NCI-H460 (cell line): Measurements from ENCODE around the gene AFMID. TPM values are rescaled to one million over a fixed set of nuclear protein-coding genes. Genes with fewer than 3 reads are reported as not detected.
A peak's percentile ranks its signal among the peaks of the same experiment; 100 is the strongest.

Experiments used
- DNase-seq: peaks from one replicate; pipeline ENCODE4 v3.0.0-alpha.2; 2016; ENCODE audit warnings: low read depth; ENCODE audit errors: extremely low read depth
- total RNA-seq: library from RNA; depleted of rRNA; stranded (reverse); fragments of >200 nt; shearing (Covaris generic); gene quantifications from 2 replicates; pipeline ENCODE4 v1.2.3, GENCODE V29; 2014

The AFMID gene
- total RNA-seq, 1 experiment from 2014 or later = 75.6 TPM

DNA sequence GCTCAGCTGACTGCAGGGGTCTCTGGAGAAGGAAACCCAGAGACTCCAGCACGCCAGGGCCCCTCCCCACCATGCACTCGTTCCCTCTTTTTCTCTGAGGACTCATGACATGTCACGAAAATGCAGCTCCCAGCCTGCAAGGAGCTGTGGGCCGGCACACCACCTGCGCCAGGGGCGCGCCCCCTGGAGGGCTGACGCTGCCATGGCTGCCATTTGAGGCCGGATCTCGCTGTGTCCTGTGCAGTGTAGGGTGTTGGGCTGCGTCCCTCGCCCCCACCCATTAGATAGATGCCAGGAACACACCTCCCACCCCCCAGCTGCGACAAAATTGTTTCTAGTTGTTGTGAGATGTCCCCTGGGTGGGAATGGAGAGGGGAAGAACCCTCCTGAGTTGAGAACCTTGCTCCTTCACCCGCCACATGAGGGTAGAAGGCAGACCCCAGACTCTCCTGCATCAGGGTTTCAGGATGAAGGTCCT is 10.6 kb upstream of the AFMID start:
- DNase-seq = peak; percentile 56

DNA sequence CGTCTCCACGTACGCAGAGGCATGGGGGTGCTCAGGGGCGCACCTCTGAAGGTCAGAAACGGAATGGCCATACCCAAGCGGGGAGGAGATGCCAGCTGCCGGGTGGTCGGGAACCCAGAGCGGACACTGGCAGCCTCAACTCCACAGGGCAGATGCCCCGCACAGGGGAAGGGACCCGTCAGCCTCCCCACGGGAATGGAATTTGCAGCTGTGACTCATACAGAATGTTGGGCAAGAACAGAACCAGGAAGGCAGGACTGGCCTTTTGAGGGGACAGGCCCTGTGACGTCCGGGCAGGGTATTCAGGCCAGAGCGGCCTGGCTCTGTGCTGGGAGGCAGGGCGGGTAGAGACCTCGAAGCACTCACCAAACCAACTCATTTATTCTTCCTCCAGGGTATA is 7.8 kb upstream of the AFMID start:
- DNase-seq = no peak

DNA sequence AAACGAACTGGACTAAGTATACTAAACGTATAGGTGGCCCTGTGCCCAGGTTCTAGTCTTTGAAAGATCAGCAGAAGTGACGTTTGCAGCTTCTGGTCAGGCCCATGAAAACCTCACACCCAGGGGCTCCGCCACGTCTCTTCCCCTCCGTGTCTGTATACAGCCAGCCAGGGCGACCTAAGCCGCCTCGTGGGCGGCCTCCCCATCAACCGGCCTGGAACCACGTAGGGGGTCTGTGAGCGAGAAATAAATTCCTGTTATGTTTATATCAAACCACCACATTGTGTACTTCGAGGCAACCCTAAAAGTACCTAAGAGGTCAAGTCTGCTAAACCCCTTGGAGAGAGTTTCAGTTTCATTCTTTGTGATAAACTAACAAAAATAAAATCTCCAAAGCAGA is 7.1 kb upstream of the AFMID start:
- DNase-seq = no peak

DNA sequence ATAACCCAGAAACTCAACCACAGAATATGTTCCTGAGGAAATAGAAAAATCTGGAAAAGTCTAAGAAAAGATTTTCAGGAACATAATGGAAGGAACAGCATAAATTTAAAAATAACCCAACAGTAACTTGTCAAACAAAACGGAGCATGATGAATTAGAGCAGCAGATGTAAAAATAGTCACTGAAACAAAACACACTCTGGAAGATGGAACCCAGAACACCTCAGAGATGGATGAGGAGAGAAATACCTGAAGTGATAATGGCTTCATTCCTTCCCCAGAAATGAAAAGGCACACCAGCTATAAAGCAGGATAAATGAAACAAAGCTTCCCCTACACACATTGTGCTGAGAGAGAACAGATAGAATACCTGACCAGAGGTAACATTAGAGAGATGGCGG is 6.7 kb upstream of the AFMID start:
- DNase-seq = no peak

DNA sequence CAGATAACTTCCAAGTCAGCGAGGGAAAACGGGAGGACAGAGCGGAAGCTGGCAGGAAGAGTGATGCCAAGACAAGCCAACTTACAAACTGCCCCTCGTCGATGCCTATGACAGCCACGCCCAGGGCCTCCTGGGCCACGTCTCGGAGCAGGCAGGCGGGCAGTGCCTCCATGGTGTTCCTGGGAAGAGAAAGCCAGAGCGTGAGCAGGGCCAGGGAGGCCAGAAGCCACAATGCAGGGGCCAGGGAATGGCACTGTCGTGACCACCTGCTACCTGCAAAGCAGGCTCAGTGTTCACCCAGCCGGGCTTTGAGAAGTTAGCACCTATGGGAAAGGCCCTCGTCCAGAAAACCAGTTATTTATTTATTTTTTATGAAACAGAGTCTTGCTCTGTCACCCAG is 4.7 kb upstream of the AFMID start:
- DNase-seq = no peak

DNA sequence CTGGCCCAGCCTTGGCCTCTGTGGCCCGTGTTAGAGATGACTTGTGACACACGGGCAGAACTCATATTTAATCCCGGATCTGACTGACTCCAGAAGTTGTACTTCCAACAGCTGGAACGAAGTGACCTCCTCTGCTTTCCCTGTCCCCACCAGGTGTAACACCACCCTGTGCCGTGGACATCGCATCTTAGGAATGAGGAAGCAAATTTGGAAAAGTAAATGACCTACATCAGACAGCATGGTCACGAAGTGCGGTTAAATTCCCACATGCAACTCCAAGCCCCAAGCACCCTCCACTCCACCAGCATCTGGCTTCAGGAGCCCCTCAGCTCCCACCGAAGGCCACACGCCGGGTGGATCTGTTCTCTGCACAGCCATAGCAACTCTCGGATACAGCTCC is 3.2 kb upstream of the AFMID start:
- DNase-seq = no peak

DNA sequence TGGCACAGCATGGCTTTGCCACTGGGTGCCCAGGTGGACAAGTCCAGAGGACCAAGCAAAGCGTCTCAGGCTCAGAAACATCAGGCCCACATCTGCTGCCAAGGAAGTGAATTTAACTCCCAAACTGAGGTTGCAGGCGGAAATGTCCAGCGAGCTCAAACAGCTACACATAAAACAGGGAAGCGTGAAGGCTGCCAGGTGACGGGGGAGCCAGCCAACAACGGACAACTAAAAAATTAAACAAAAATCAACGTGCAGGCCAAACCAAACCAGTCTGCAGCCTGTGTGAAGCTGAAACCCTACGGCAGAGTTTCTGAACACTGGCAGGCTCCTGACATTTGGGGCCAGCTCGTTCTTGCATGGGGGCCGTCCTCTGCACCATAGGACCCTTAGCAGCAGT is 2.8 kb upstream of the AFMID start:
- DNase-seq = no peak

DNA sequence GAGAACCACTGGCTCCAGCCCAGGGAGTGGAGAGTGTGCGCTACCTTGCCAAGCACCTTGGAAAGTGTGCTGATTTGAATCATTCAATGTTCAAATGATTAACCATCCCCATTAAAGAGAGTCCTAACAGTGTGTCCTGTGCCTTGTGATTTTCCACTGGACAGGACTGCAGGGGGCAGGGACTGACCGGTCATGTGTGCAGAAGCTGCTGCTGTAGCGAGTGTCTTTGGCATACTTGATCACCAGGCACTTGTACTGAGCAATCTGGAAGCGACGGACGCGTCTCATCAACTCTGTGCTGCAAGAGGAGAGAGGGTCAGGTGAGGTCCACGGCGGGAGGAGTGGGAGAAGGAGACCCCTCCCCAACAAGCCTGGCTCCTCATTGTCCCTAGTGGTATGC is 2.3 kb upstream of the AFMID start:
- no peak for DNase-seq

GRCh38 chr17:78185981-78186691 is 1.0 kb upstream of the AFMID start:
- no peak for DNase-seq

GRCh38 chr17:78196716-78197115 is 9.6 kb downstream of the AFMID start:
- DNase-seq = no peak

GRCh38 chr17:78197147-78197832 is 10.1 kb downstream of the AFMID start:
- no peak for DNase-seq

- no peak for DNase-seq
Observed at GRCh38 chr17:78200451-78200850, 13.3 kb downstream of the AFMID start.

- DNase-seq = no peak
Observed at GRCh38 chr17:78202666-78203065, 15.5 kb downstream of the AFMID start.

- no peak for DNase-seq
Observed at GRCh38 chr17:78204387-78205123, 17.4 kb downstream of the AFMID start.

GRCh38 chr17:78205124-78205775 is 18.1 kb downstream of the AFMID start:
- DNase-seq = no peak

GRCh38 chr17:78206298-78206697 is 19.1 kb downstream of the AFMID start:
- no peak for DNase-seq

DNA sequence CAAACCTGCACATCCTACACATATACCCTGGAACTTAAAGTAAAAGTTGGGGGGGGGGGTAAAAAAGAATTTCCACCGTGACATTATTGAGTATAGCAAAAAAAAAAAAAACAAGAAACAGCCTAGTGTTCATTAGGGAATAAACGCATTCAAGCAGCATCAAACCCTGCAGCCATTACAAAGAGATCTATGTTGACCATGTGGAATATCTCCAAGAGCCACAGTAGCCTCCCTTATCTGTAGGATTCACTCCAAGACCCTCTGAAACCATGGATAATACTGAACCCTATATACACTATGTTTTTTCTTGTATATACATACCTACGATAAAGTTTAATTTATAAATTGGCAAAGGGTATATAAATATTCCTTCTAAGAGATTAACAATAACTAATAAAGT is 21.3 kb downstream of the AFMID start:
- no peak for DNase-seq

GRCh38 chr17:78210111-78210510 is 22.9 kb downstream of the AFMID start:
- DNase-seq = no peak

GRCh38 chr17:78211032-78211431 is 23.9 kb downstream of the AFMID start:
- DNase-seq = no peak

GRCh38 chr17:78214016-78214705 is 27.0 kb downstream of the AFMID start, which contains the start of gene BIRC5:
Gene BIRC5, plus strand, starts transcription at chr17:78214253. Its CDS starts 64 bp downstream, at chr17:78214317.
- DNase-seq = peak; percentile 87

- DNase-seq = no peak
Observed at GRCh38 chr17:78214706-78215061, 27.5 kb downstream of the AFMID start.
